GM18505 (cell line): ENCODE results near the gene SORCS3.

Experiments used
- ATAC-seq: cut with Tn5 transposase; IDR thresholded peaks from one replicate; pipeline ENCODE4 v1.9.1; 2021; ENCODE audit not compliant: unreplicated experiment
- POLR2A ChIP-seq: IDR thresholded peaks from 4 replicates; pipeline ENCODE4 v1.6.1; 2011; ENCODE audit warnings: borderline replicate concordance; ENCODE audit not compliant: insufficient read depth, insufficient read length; ENCODE audit errors: extremely low read depth

Gene SORCS3

DNA sequence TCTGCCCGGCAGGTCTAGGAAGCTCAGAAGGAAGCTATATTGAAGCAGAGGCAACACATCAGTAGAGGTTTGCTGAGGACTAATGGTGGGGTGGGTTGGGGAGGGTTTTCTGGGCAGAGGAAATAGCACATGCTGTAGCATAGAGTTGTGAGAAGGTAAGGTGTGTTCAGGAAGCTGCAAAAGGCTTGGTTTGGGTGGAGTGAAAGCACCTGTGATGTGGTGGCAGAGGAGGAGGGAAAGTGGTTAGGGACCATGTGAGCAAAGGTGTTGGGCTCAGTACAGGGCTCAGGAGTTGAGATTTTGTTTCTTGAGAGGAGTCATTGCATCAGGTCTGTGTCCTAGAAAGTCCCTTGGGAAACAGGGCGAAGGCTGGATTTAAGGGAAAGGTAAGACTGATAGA lies 294.6 kb downstream of the SORCS3 start:
- ATAC-seq: no peak
- no peak for TF ChIP-seq POLR2A

GRCh38 chr10:104937567-104937966 lies 296.5 kb downstream of the SORCS3 start:
- ATAC-seq: no peak

DNA sequence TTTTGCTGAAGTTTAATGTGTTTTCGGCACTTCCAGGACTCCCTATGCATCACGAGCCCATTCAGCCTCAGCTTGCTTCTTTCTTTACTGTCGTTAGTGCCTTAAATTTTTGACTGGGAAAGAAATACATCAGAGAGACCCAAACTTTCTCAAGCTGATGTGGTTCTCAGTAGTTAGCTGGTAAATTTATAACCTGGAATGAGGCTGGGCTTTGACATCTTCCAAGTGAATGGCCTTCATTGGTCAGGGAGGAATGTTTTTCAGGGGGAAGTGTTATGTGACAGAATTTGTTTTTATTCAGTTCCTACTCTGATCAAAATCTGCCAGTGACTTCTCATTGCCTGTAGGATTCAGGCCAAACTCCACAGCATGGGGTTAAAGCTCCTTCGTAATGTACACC lies 296.9 kb downstream of the SORCS3 start:
- no peak for TF ChIP-seq POLR2A
- ATAC-seq: no peak

More at GRCh38 chr10:104937567-104937966, 296.5 kb downstream of the SORCS3 start:
- no peak for TF ChIP-seq POLR2A

DNA sequence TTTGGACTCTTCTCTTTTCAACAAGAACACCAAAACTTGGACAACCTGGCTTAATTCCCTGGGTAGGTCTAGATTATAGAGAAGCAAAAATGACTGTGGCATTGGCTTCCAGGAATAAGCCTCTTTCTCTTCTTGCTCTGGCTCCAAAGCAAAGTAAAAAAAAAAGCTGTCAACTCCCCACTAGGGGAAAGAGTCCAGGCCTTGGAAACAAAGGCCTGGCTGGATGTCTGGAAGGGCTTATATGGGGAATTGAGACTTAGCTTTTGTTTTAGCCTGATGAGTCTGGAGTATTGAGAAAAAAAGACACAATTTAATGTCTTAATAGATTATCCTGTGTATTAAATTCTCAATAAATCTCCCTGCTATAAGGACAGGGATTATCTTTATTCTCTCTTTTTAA lies 300.6 kb downstream of the SORCS3 start:
- TF ChIP-seq POLR2A: no peak
- no peak for ATAC-seq

DNA sequence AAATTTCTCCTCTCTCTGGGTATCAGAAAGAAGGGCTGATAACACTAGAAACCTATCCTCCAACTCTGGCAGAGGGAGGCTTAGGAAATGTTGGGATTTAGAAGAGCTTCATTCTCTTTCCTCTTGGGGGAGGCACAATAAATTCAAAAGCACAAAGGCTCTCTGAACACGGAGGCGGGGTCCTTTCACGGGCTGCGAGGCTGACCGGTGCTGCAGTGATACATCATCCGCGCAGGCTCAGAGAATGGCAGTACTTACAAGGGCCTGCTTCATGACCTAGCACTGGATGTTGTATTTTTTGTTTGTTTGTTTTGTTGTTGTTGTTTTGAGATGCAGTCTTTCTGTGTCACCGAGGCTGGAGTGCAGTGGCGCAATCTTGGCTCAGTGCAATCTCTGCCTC lies 306.2 kb downstream of the SORCS3 start:
- TF ChIP-seq POLR2A: no peak
- no peak for ATAC-seq

DNA sequence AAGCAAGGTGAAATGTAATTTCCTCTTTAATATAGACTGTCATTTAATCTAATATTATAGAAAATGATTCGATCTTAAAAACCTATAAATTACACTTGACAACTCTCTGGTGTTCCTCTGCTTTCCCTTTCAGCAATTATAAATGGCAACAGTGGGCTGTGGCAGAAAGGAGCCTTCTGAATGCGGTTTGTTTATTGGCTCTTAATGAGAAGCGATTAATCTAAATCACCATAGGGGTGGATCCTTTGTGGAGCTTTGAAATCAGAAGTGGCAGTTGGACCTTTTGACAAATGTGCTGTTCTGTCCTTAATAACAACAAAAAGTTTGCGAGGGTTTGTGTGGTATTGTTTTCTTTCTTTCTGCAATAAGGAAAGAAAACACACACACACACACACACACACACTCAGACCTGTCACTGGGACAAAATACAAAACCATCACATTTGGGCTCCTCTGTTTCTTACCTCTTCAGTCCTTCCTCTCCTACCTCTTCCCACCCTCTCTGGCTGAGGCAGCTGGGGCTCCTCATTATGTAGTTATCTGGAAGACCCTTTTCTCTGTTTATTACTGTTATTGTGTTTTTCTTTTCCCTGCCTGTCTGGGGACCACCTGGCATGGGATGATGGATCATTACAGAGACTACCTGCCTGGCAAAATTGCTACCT lies 316.2 kb downstream of the SORCS3 start:
- no peak for TF ChIP-seq POLR2A
- ATAC-seq: no peak

DNA sequence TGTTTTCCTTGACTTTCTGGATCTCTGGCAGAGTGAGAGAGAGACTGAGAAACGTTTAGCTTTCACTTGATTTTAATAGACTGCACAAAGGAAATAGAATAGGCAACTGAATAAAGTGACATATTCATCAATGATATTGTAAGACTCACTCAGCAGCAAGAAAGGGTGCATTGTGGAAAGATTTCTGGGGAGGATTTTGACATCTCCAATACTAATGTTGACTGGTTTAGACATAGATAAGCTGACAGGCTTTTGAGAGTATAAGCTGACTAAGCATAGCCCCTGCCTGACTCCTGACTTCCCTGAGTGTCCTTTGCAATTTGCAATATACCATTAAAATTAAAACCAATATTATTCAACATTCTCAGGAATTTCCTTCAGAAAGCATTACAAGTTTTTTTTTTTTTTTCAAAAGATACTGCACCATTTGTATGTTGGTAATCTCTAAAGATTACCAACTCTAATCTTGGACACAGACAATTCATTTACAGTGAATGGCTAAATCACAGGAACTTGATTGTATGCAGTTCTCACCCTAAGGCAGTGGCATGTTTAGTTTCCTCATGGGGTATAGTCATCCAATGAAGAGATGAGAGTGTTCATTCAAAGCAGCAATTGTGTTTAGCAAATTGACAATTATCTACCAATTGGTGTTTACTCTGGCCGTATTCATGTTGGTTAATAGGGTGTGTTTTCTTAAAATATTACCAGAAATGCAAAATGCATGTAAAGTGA lies 325.6 kb downstream of the SORCS3 start:
- no peak for ATAC-seq
- no peak for TF ChIP-seq POLR2A

GRCh38 chr10:104980368-104980767 lies 339.3 kb downstream of the SORCS3 start:
- ATAC-seq: no peak
- no peak for TF ChIP-seq POLR2A

DNA sequence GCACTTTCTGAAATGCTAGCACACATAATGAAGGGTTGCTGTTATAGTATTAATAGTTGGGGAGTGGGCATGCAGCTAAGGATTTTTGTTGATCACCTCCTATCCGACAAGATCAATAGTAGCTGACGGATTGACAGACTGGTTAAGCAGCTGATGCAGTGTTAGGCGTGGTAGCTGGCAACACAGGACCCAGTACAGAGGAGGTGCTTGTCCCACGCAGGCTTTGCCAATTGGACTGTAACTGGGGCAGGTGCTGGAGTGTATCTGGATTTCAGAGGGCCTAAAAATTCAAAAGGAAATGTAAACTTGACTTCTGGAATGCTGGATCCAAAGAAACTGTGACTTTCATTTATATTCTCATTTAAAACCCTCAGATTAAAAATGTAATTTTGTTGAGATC lies 340.9 kb downstream of the SORCS3 start:
- no peak for ATAC-seq
- TF ChIP-seq POLR2A: no peak

GRCh38 chr10:104988686-104989085 lies 347.6 kb downstream of the SORCS3 start:
- ATAC-seq: no peak
- no peak for TF ChIP-seq POLR2A

DNA sequence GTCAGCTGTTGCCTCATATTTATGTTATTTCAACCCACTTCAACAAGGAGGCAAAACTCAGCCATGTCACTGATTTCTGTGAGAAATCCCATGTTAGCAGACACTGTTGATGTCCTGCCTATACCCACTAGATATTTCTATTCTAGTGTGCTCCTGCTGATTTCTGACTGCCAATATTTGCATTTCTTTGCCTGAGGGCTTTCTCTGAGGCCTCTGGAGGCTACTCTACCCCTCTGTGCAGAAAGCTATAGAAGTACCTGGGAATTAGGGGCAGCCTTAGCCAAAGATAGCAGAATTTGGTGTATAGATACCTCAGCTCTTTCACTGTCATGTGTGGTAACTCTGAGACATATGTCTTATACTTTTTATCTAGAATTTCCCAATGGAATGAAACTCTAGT lies 348.8 kb downstream of the SORCS3 start:
- no peak for ATAC-seq

DNA sequence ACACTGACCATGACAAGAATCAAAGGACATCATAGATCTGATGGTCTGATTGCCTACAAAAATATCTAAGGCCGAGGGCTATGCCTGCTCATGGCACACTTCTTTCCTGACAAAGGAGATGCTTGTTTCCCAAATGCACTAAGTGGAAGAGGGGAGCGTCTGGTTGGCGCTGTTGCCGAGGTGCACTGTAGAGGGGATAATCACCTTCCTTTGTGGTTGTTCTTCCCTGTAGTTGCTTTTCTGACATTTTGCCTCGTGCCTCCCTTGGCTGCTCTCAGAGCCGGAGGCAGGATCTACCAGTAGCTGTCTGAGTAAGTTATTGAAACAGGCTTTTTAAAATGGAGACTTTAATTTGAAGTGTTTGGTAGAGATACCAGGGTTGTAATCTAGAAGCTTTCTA lies 352.0 kb downstream of the SORCS3 start:
- no peak for ATAC-seq

More for the DNA sequence above, 348.8 kb downstream of the SORCS3 start:
- TF ChIP-seq POLR2A: no peak

GRCh38 chr10:105001269-105001668 lies 360.2 kb downstream of the SORCS3 start:
- no peak for TF ChIP-seq POLR2A
- no peak for ATAC-seq

More for the DNA sequence above, 352.0 kb downstream of the SORCS3 start:
- TF ChIP-seq POLR2A: no peak
